Gastroesophageal sphincter (tissue), 4 donors: Measurements from ENCODE around the gene OVOL3. TPM values are rescaled to one million over a fixed set of nuclear protein-coding genes. Genes with fewer than 3 reads are reported as not detected.

Experiments
- ATAC-seq: fragments of 150-250 bp; one replicate; pipeline ENCODE4 v1.9.1; 2016; ENCODE audit warnings: mild to moderate bottlenecking, moderate library complexity
- H3K27ac ChIP-seq, 4 donors: fragments of 200-600 bp; sonication (generic) in 3 of 4; 1 replicate in 3 of 4; 2 replicates in 1 of 4; pipeline ENCODE4 v1.5.1; 2016 to 2019
- H3K27me3 ChIP-seq: fragments of 200-600 bp; sonication (generic); one replicate; pipeline ENCODE4 v1.5.1; 2019
- H3K36me3 ChIP-seq, 2 donors: fragments of 200-600 bp; sonication (generic); one replicate each; pipeline ENCODE4 v1.5.1; 2019; ENCODE audit warnings: control low read depth in 1 of 2
- H3K4me1 ChIP-seq, 3 donors: fragments of 200-600 bp; sonication (generic); 1 replicate in 2 of 3; 2 replicates in 1 of 3; pipeline ENCODE4 v1.5.1; 2016 to 2019; ENCODE audit warnings: control low read depth in 2 of 3
- H3K4me3 ChIP-seq, 2 donors: fragments of 200-600 bp; sonication (generic); one replicate each; pipeline ENCODE4 v1.5.1; 2019; ENCODE audit warnings: mild to moderate bottlenecking in 1 of 2, moderate library complexity in 1 of 2
- H3K9me3 ChIP-seq, 3 donors: fragments of 200-600 bp; sonication (generic); one replicate each; pipeline ENCODE4 v1.5.1; 2017 to 2019; ENCODE audit warnings: control low read depth in 2 of 3
- EP300 ChIP-seq: sonication (generic); formaldehyde crosslinking; IDR thresholded peaks from one replicate; pipeline ENCODE4 v1.6.1; 2017; ENCODE audit warnings: antibody characterized with exemption, mild to moderate bottlenecking
- POLR2A ChIP-seq, 2 donors: fragments of 450-650 bp; IDR thresholded peaks; one replicate each; pipeline ENCODE4 v1.6.1; 2017; ENCODE audit warnings: antibody characterized with exemption in 2 of 2, mild to moderate bottlenecking in 2 of 2, moderate library complexity in 1 of 2
- POLR2AphosphoS5 ChIP-seq: sonication (generic); formaldehyde crosslinking; IDR thresholded peaks from one replicate; pipeline ENCODE4 v1.6.1; 2017; ENCODE audit warnings: antibody characterized with exemption
- WGBS, 2 donors: methylation state at CpG; one replicate each; pipeline ENCODE4 v1.1.5; 2018; ENCODE audit warnings: low coverage in 1 of 2; 5-methylcytosine and 5-hydroxymethylcytosine counted together
- total RNA-seq, 4 donors: library from RNA; depleted of rRNA; stranded (reverse); fragments of >200 nt; gene quantifications; one replicate each; pipeline ENCODE4 v1.1.0, GENCODE V29; 2016
- TF ChIP-seq, protein P1 (sequence below), 4 experiments: fragments of 200-600 bp in 2 of 4; fragments of 450-650 bp in 2 of 4; sonication (generic) in 1 of 4; IDR thresholded peaks; one replicate each; pipeline ENCODE4 v1.5.1; 2017 to 2019; ENCODE audit warnings: antibody characterized with exemption in 4 of 4, mild to moderate bottlenecking in 2 of 4, moderate library complexity in 2 of 4

The OVOL3 gene
- total RNA-seq, 4 donors from 2014 or later = not detected

DNA sequence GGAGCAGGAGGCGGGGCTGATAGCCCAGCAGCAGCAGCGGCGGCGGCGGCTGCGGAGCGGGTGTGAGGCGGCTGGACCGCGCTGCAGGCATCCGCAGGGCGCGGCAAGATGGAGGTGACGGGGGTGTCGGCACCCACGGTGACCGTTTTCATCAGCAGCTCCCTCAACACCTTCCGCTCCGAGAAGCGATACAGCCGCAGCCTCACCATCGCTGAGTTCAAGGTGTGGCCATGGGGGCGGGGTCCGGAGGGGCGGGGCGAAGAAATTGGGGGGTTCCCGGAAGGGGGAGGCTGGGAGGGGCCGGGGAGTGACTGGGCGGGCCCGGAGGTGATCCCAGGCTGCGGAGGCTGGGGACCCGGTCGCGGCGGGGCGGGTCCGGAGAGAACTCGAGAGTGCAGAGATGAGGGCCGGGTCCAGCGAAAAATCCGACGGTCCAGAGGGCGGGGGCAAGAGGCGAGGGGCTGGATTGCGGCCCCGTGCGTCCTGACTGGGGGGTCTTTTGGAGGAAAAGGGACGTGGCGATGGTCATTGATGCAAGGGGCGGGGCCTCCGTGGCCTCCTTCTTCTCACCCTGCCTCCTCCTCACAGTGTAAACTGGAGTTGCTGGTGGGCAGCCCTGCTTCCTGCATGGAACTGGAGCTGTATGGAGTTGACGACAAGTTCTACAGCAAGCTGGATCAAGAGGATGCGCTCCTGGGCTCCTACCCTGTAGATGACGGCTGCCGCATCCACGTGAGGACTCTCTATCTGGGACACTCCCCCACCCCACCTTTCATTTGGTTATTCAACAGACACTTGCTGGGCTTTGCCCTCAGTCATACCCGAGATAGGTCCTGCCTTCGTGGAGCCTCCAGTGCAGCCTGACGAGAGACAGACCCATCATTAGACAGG is 4.8 kb downstream of the OVOL3 start, which contains the start of gene TBCB:
TBCB (plus strand) TSS at position 16 of the 891 bp plus-strand sequence; CDS start at position 109, 93 bp downstream.
- peak; percentile 56 for ATAC-seq
- peak within 1 kb of the TSS; percentile 68 to 96 (median 93) for H3K27ac ChIP-seq
- no peaks in the 10 kb centered on the region for H3K9me3 ChIP-seq
- H3K4me3 ChIP-seq = peak within 1 kb of the TSS; percentile 55 to 89
- H3K27me3 ChIP-seq = no peaks in the 10 kb centered on the region
- peaks cover 0 to 71% of the 10 kb centered on the region in 2 donors for H3K36me3 ChIP-seq
- WGBS, 2 donors = 4 to 10% methylated on average over 6 to 10 of the region's 59 CpGs
- TF ChIP-seq POLR2AphosphoS5 (peak; percentile 83), POLR2A (IDR thresholded peaks at IDR 0.05) (peak; percentile 68 to 70)
- TF ChIP-seq, protein P1, sequence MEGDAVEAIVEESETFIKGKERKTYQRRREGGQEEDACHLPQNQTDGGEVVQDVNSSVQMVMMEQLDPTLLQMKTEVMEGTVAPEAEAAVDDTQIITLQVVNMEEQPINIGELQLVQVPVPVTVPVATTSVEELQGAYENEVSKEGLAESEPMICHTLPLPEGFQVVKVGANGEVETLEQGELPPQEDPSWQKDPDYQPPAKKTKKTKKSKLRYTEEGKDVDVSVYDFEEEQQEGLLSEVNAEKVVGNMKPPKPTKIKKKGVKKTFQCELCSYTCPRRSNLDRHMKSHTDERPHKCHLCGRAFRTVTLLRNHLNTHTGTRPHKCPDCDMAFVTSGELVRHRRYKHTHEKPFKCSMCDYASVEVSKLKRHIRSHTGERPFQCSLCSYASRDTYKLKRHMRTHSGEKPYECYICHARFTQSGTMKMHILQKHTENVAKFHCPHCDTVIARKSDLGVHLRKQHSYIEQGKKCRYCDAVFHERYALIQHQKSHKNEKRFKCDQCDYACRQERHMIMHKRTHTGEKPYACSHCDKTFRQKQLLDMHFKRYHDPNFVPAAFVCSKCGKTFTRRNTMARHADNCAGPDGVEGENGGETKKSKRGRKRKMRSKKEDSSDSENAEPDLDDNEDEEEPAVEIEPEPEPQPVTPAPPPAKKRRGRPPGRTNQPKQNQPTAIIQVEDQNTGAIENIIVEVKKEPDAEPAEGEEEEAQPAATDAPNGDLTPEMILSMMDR (IDR thresholded peaks at IDR 0.05) = no peak
- peaks cover 0 to 56% (median 18%) of the 10 kb centered on the region in 3 donors for H3K4me1 ChIP-seq

DNA sequence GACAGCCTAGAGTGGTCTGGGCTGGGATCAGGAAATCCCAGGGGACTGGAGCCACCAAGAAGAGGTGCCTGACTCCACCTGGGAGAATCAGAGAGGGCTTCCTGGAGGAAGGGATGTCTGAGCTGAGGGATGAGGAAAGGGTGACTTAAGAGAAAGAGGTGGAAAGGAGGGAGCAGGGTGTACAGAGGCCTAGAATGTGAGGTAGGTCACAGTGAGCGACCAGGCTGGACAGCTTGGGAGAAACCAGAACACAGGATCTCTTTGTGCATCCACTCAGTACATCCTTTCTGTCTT is 5.3 kb downstream of the OVOL3 start:
- no peak for ATAC-seq
- Histone ChIP-seq H3K4me3 (peak overlapping the region in 1 of 2 donors; percentile 89), H3K4me1 (peaks cover 0 to 56% (median 18%) of the 10 kb centered on the region in 3 donors), H3K27me3 (no peaks in the 10 kb centered on the region), H3K27ac (peak overlapping the region in 3 of 4 donors; percentile 91 to 96 (median 95)), H3K9me3 (no peaks in the 10 kb centered on the region), H3K36me3 (peaks cover 0 to 71% of the 10 kb centered on the region in 2 donors)
- 85% methylated on average over 1 of the region's 1 CpG; no CpG with 5 or more reads in 1 of the 2 donors for WGBS, 2 donors
- TF ChIP-seq, protein P1 (IDR thresholded peaks at IDR 0.05) = no peak
- TF ChIP-seq POLR2AphosphoS5 (no peak), EP300 (no peak), POLR2A (IDR thresholded peaks at IDR 0.05) (no peak)

DNA sequence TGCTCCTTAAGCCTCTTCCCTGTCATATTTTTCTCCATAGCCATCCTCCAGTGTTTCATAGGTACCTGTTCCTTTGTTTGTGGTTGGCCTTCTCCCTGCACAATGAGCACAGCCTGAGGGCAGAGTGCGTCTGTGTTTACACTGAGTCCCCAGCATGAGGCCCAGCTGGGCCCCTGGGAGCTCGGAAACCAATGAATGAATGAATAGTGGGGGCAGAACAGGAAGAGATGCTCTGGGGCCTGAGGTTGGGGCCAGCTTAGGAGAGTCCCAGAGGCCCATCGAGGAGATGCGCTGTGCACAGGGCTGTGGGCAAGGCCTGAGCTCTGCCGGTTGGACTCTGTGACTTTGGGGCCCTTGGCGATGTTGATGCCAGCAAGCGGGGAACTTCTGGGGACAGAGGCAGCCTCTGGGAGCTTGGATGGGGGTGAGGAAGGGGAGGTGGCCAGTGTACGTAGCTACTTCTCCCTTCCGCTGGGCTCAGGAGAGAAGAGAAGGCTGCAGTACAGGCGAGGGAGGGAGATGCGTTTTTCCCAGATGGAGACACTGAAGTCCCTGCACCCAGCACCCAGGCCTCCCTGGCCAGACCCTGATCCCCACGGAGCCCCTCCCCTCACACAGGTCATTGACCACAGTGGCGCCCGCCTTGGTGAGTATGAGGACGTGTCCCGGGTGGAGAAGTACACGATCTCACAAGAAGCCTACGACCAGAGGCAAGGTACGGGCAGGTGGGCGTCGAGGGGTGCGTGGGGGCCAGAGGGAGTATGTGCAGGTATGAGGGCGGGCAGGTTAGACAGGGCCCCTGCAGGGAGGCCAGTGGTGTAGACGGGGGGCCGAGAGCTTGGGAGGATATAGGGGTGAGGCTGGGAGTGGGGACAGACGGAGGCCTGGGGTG is 9.4 kb downstream of the OVOL3 start:
- Histone ChIP-seq H3K4me1 (peaks cover 0 to 40% (median 11%) of the 10 kb centered on the region in 3 donors), H3K36me3 (peaks cover 0 to 89% of the 10 kb centered on the region in 2 donors), H3K27me3 (no peaks in the 10 kb centered on the region), H3K4me3 (no peak overlapping the region), H3K27ac (no peak overlapping the region), H3K9me3 (no peaks in the 10 kb centered on the region)
- 73 to 83% methylated on average over 3 to 14 of the region's 26 CpGs for WGBS, 2 donors
- ATAC-seq = no peak
- no peak for TF ChIP-seq POLR2AphosphoS5
- TF ChIP-seq, protein P1 (IDR thresholded peaks at IDR 0.05) = no peak
- TF ChIP-seq POLR2A (IDR thresholded peaks at IDR 0.05) = no peak
- no peak for TF ChIP-seq EP300

- no peak for ATAC-seq
- Histone ChIP-seq H3K9me3 (no peaks in the 10 kb centered on the region), H3K4me1 (peaks cover 0 to 36% (median 9%) of the 10 kb centered on the region in 3 donors), H3K36me3 (peaks cover 0 to 95% of the 10 kb centered on the region in 2 donors), H3K4me3 (no peak overlapping the region), H3K27ac (no peak overlapping the region), H3K27me3 (no peaks in the 10 kb centered on the region)
- 88 to 92% methylated on average over 12 to 17 of the region's 18 CpGs for WGBS, 2 donors
- TF ChIP-seq POLR2A (IDR thresholded peaks at IDR 0.05) (no peak), EP300 (no peak), POLR2AphosphoS5 (no peak)
- TF ChIP-seq, protein P1 (IDR thresholded peaks at IDR 0.05) = no peak
These were observed 10.0 kb downstream of the OVOL3 start for GRCh38 chr19:36120984-36121358.
